Anterior cingulate cortex (tissue), 58 donors: Measurements from ENCODE around the gene PDCD4.

Source experiments
- DNase-seq, 58 donors: peaks; one replicate each; lab custom pipeline; 2025; lab: John Stamatoyannopoulos, UW

The PDCD4 gene

GRCh38 chr10:110841767-110842267 is 29.9 kb upstream of the PDCD4 start:
- DNase-seq = no peak

GRCh38 chr10:110842326-110842904 is 29.3 kb upstream of the PDCD4 start:
- DNase-seq = no peak

GRCh38 chr10:110843031-110843430 is 28.7 kb upstream of the PDCD4 start:
- peak in 1 of 58 donors; percentile 11 for DNase-seq

DNA sequence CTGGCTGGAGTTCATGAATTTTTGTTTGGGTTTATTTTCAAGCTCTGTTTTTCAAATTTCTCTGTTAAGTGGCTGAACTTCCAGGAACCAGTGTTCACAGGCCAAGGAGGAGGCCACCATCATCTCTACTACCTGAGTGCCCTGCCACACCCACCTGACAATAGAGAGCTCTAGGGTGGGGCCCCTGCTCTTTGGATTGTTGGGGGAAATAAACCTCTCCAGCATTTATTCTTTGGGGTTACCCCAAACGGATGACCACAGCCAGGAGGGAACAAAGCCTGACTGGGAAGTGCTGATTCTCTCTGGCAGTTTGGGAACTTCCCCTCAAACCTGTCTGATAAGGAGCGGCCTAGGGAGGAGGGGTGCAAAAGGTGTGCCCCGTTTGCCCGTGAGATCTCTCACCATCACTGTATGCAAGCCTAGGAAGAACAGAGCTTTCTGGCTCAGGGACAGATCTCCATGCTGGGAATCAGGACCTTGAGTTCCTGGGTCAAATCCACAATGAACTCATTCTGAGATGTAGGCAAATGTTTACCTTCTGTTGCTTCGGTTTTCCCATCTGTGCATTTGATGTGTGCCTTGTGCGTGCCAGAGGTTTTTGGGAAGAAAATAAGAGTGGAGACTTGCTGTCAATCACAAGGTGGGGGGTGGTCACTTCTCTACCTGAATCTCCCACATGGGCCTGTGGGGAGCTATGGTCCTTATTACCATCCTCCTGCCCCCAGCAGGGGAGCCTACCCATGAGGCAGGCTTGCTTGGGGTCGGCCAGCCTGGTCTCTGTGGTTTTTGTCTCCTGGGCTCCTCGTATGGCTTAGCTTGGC is 27.7 kb upstream of the PDCD4 start:
- no peak for DNase-seq

DNA sequence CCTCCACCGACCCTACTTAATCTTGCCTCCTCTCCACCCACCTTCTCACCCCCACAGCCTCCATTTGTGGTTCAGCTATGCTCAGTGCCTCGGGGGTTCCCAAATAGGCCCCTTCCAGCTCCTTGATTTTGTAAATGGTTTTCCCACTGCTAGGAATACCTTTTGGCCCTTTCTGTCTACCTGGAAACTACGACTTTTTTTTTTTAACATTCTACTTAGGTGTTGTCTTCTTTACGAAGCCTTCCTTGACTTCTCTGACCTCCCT is 27.2 kb upstream of the PDCD4 start:
- no peak for DNase-seq

- DNase-seq = no peak
Measured at GRCh38 chr10:110845192-110845755, 26.5 kb upstream of the PDCD4 start.

- DNase-seq = no peak
Measured at GRCh38 chr10:110845756-110846620, 25.7 kb upstream of the PDCD4 start.

- no peak for DNase-seq
Measured at GRCh38 chr10:110847374-110847773, 24.4 kb upstream of the PDCD4 start.

DNA sequence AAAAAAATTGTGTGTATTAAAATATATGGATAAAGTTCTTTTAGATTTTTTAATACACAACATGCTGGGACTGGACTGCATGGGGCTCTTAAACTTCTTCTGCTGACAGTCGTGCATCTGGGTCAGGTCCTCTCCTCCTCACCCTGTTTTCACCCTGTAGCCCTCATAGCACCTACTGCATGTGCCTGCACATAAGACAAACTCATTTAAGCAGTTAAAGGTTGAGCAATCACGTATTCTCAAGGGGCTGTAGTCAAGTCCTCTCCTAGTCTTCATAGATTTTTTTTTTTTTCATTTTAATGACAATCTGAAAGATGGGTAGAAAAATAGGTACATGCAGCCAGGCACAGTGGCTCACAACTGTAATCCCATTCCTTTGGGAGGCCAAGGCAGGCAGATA is 23.6 kb upstream of the PDCD4 start:
- no peak for DNase-seq

GRCh38 chr10:110850099-110850498 is 21.6 kb upstream of the PDCD4 start:
- no peak for DNase-seq

DNA sequence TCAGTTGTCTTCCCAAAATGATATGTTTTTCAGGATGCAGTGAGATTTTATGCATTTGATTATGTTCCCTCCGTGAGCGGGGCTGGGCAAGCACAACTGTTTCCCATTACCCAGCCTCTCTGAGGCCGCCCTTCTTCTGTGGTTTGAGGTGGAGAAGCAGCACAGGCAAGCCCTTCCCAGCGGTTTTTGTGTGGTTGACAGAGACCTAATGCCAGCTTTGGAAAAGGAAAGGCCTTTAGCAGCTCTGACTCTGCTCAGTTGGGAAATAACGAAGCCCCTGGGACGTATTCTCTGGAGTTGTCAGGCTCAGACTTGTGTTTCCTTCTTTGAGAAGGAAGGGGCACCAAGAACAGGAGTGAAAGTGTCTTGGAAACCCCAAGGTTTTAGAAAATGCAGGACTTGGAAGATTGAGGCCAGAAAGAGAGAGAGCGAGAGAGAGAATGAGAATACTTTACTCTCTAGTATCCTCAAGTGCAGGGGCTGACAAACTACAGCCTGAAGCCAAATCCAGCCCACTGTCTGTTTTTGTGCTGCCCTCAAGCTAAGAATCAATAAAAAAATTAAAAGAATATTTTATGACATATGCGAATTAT is 20.6 kb upstream of the PDCD4 start:
- DNase-seq = no peak

DNA sequence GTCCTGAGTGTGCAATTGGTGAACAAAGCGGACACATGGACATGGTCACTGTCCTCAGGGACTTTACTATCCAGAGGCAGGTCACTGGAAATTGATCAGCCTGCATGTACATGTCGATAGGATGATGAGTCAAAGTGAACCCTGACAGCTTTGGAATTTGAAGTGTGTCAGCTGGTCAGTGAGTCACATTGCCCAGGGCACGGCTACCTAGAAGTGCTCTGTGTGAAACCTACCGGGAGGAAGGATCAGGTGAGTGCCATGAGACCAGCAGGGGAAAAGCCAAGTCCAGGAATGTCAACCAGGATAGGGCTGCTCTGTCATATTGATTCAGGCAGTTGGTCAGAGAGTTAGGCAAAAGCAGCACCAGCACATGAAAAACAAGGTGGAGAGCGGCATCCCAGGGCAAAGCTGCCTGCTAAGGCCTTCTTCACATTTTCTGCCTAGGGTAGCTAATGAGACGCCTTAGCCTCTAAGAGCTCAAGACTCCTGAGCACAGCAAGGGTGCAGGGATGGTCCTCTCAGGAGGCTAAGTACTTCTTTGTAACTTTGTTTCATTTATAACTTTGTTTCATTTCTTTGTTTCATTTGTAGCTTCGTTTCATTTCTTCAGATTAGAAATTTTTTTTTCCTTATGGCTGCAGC is 19.4 kb upstream of the PDCD4 start:
- DNase-seq = no peak

GRCh38 chr10:110852947-110853346 is 18.8 kb upstream of the PDCD4 start:
- DNase-seq = no peak

DNA sequence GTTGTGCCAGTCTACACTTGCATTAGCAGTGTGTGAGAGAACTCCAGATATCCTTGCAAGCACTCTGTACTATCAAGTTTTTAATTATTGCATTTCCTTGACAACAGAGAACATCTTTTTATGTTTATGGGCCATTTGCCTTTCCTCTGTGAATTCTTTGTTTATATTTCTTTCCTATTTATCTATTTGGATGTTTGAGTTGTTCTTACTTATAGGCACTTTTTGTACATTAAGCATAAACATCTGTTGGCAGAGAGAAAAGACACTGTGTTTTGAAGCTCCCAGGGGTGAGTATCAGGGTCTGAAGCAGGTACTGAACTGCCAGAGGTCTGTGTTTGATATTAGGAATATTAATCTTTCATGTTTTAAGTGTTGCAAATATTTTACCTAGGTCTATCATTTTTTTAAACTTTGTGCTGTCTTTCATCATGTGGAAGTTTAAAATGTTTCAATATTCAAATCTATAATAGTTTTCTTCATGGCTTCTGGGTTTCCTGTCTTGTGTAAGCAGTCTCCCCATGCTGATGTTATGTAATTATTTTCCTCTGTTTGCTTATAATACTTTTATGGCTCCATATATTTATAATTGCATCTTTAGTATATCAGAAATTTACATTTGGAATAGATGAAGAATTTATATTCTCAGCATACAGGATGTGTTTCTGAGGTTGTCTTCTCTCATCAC is 17.7 kb upstream of the PDCD4 start:
- DNase-seq = no peak

DNA sequence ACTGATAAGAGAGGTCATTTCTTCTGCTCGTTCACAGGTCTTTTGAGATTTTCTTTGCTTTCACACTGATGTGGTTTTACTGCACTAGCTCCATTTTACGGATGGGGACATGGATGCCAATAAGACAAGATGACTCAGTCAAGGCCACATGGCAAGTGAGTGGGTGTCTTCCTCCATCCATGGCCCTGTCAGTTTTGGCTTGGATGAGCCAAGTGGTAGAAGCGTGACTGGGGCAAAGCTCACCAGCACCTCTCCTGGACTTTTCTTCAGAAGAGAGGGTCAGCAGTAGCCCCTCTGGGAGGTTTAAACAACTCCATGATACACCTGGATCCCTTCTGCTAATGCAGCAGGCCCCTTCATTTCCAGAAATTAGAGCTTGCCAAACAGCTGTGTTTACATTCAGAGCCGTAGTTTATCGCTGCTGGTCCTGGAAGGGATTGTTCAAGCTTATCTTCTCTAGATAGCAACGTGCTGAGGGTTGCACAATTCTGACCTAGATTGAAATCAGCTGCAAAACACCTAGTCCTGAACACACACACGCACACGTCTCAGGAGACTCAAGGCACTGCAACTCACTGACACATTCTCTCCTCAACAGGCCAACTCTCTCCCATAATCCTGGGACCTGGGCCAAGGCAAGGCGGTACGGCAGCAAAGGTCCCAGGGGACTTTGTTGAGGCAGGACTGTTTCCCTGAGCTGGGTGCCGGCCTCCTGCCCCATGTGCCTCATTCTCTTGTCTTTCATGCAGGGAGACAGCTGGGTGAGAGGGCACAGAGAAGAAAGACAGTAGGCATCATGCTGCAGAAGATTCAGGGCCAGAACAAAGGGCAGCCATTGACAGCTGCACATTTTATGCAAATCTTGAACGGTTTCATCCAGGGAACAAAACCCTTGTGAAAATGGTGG is 14.2 kb upstream of the PDCD4 start:
- DNase-seq = peak in 18 of 58 donors; percentile 14 to 73 (median 34)

GRCh38 chr10:110858297-110858934 is 13.3 kb upstream of the PDCD4 start:
- DNase-seq = no peak

DNA sequence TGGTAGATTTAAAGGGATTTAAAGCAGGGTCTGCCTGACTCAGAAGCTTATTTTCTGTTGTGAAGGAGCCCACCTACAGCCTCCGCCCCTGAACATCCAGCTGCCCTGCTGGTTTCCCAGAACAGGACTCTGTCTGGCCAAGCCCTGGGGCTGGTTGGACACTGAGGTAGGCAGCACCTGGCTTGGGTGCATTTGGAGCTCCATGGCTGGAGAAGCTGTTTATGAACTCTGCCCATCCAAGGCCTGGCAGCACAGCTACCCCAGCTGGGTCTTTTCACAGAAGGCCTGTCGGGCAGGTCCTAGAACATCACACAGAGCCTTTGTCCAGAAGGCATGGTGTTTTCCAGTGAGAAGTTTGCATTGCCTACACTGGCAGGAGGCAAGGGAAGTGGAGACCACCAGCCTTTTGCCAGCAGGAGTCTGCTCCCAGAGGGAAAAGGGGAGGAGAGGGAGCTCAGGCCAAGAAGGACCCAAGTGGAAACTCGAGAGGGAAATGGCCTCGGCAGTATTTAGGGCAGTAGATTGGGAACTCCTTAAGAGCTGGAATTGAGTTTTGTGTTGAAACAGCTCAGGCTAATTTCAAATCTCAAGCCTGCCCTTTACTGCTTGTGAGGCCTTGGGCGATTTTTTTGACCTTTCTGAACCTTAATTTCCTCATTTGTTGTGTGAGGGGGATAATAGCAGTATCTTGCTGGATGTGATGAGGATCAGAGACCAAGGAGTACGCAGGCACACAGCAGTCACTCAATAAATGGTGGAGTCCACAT is 12.3 kb upstream of the PDCD4 start:
- DNase-seq = peak in 3 of 58 donors; percentile 8 to 31 (median 18)
